Pulmonary artery endothelial cell (primary cell): Measurements from ENCODE around the gene RAB18. TPM values are rescaled to one million over a fixed set of nuclear protein-coding genes. Genes with fewer than 3 reads are reported as not detected.
"Not testable (repeated sequence)": the region's sequence is repeated elsewhere in the genome, so short reads cannot be mapped to it uniquely, and the experiment has no call there.

Source experiments
- DNase-seq: peaks from one replicate; pipeline ENCODE4 v3.0.0-alpha.2; 2011; ENCODE audit warnings: low read depth, low spot score
- total RNA-seq: library from RNA; depleted of rRNA; stranded (reverse); fragments of >200 nt; gene quantifications from 2 replicates; pipeline ENCODE4 v1.2.3, GENCODE V29; 2014

The RAB18 gene
- total RNA-seq, 1 donor from 2014 or later = 42.1 TPM

DNA sequence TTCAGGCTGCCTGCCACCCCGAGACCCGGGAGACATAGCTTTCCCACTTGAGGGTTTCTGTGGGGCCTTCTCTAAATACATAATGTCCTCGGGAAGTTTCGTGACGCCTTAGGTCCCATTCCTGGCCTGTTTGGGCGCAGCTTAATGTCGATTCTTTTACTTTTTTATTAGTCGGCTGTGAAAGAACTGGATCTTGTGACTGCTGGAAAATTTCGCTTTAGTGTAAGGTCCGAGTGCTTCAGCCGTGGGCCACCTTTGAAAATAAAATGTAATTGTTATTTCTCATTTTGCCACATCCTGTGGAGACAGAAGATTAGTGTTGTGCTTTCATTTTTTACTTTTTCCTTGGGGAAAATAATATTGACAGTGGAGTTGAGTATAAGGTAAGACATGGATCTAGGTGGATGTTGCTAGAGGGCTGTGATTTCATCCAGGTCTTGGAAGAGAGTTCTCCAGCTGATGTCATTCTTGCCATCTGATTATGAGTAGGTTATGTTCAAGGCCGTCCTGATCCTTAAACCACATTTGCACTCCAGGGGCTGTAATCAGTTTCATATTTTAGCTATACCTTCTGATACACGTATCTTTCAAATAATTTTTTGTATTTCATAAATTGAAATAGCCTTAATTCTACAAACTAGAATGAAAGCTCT lies 830 bp downstream of the RAB18 start:
- no peak for DNase-seq

DNA sequence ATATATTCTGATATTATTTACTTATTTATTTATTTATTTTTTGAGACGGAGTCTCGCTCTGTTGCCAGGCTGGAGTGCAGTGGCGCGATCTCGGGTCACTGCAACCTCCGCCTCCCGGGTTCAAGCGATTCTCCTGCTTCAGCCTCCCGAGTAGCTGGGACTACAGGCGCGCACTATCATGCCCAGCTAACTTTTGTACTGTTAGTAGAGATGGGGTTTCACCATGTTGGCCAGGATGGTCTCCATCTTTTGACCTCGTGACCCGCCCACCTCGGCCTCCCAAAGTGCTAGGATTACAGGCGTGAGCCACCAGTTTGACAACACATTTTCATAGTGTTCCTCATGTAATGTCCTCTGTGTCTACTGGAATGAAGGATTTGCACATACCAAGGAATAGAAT lies 1.4 kb downstream of the RAB18 start:
- DNase-seq = not testable (repeated sequence)

DNA sequence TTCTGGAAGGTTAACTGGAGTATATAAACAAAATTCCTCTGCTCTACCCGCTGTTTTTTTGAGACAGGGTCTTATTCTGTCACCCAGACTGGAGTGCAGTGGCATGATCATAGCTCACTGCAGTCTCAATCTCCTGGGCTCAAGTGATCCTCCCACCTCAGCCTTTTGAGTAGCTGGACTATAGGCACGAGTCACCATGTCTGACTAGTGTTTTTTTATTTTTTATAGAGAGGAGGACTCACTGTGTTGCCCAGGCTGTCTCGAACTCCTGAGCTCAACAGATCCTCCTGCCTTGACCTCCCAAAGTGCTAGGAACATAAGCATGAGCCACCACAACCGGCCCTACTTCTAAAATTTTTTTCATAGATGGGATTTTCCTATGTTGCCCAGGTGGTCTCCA lies 2.2 kb downstream of the RAB18 start:
- no peak for DNase-seq

DNA sequence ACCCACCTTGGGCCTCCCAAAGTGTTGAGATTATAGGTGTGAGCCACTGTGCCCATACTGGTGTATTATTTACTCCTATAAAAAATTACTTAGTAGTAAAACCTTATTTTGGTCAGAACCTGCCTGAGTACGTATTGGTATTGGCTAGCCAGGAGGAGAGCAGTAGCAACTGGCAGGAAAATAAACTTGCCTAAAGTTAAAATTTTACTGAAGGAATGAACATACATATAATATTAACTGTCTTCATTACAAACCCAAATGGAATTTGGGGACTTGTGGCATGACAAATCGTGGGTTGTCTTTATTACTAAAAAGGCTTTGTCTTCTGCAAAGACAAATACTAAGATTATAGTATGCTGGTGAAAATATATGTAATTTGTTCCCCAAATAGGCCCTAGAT lies 8.4 kb downstream of the RAB18 start:
- DNase-seq = no peak

DNA sequence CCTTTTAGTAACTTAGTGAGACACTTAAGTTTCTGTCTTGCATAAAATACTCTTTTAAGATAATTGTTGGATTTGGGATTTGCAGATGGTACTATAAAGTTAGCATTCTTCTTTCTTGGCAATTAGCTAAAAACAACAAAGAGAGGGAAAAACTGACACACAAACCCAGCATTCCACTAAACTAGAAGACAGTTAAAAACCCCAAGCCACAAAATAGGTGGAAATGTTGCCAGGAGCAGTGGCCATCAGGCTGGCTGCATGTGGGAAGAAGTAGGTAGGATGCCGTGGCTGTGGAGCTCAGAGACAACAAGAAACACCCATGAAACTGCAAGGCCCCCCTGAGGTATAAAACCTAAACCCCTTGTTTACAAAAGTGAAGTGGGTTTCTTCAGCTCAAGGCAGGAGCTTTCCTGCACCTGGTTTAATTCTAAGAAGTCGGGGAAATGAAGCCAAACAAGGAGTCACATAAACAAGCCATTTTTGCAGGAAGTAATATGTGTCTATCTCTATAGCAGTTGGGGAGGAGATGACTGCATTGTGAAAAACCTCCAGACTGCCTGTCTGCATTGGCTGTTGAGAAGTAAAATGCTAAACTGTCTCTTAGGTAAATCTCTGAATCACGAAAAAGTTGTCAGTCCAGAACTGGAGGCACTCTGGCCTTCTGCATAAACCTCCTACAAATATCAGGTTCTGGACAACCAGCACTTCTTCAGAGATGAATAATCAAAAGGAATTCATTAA lies 9.5 kb downstream of the RAB18 start:
- DNase-seq = no peak

DNA sequence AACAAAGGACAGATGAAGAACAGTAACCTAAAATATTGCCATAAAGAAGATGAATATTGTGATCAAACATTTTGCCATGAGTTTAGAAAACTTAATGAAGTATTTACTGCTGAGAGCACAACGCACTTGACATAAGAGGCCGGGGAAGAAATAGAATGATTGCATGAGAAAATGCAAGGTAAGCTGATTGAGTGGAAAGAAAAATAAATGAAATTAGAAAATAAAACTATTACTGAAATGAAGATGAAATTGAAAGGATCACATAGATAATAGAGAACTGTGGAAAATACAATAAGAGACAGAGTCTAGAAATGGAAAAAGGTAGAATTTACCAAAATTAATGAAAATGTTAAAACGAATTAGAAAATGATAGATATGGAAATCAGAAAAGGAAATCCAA lies 10.1 kb downstream of the RAB18 start:
- no peak for DNase-seq

DNA sequence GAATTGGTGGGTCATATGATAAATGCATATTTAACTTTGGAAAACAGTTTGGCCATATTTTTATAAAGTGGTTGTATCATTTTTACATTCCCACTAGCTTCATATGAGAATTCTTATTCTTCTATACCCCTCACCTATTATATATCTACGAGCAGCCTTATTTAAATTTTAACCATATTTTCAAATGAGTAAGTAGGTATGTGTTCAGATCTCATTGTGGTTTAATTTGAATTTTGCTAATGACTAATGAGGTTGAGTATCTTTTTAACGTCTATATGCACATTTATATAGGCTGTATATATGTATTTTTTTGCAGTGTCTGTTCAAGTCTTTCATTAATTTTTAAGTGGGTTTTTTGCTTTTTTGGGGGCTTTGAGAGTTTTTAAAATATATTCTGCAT lies 14.2 kb downstream of the RAB18 start:
- DNase-seq = no peak

DNA sequence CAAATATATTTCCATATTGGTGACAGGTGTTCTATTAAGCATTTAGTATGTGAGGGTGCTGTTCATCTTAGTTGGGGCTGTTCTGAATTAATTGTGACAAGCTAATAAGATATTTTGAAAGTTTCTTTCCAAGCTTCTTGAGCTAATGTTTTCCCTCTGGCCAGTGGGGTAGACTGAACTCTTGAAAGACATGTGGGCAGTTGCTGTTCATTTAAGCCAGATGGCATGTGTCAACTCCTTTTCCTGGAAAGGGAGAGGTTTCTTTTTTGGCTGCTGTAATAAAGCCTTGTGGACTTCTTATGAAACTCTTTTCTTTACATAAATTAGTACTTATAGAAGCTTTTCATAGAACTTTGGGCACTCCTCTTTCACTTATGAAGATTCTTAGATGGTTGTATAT lies 21.7 kb downstream of the RAB18 start:
- DNase-seq = no peak

DNA sequence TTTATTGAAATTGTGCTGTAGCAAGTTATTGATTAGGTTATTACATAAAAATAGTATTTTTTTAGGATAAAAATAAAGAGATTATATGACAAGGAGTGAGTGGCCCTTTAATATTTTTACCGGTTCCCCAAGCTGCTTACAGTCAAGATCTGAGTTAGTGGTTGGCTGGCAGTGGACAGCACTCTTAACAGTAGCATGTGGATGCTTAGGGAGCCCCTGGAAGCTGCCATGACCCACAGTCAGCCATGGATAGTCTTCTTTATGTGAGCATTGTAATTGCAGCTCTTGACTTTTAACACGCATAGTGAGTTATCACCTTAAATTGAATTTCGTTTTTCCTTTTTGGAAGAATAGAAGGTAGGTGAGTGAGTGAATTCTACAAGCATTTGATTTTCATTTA lies 22.1 kb downstream of the RAB18 start:
- DNase-seq = no peak

DNA sequence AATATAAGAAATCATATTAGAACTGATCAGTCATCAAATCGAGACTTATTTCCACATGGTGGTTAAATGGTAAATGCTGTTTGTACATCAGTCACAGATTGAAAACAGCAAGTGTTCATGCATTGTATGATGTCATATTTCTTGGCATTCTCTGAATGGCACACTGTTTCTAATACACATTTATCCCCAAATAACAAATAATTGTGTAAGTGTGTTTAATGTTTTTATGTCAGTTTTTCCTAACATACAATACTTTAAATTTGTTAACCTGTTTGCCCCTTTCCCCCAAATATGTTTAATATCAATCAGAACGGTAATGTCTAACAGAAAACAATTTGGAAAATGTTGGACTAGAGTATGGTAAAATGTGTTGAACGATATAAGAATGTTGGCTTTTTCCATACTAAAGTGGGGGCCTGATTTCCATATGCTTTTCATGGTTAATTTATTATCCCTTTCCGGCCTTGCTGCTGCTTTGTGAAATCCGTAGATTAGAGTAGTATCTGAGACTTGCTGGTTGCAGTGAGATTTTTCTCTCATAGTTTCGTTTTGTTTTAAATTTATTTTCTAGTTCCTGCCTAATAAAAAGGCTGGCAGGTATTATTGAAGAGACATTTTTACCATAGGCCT lies 23.7 kb downstream of the RAB18 start:
- DNase-seq = no peak

DNA sequence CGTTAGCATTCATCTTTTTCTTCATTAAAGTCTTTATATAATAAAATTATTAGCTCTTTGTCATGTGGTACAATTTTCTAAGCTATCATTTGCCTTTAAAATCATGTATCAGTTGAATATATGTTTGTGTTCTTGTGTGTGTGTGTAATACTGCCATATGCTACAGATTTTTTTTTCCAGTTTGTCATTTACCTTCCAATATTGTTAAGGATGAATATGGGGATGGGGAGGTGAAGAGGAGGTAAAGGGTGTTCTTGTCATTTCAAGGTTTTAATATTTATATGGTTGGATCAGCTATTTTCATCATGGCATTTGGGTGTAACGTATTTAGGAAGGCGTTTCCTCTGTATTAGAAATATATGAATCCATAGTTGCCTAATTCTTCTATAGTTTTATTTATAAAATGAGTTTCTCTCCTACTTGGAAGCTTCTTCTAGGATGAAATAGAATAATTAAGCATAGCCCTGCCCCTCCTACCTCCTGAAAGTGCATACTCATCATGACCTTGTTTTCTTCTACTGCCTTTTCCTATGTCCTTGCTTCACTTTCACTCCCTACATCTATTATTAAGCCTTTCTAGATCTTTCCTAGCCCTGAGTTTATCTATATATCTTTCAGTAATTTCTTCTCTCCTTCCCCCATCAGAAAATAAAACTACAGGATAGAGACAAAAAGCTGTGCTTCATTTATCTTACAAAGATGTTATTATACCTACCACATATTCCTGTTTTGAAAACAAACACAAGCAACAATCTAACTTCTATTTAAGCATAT lies 25.1 kb downstream of the RAB18 start:
- DNase-seq = no peak

DNA sequence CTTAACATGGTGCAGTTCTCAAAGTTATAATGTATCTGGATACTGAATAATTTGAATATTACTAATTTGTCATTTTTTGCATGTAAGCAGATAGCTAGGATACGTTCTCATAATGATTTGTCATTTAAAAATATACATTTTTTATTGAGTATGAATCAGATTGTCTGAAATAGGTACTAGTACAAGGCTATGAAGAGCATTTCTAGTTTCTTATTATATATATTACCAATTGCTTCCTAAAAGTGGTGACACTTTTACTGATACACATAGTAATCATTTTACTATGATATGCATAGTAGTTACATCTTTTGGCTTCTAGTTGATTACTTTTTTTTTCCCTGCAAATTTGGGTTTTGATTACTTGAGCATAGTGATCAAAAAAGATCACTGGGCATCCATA lies 26.4 kb downstream of the RAB18 start:
- no peak for DNase-seq

DNA sequence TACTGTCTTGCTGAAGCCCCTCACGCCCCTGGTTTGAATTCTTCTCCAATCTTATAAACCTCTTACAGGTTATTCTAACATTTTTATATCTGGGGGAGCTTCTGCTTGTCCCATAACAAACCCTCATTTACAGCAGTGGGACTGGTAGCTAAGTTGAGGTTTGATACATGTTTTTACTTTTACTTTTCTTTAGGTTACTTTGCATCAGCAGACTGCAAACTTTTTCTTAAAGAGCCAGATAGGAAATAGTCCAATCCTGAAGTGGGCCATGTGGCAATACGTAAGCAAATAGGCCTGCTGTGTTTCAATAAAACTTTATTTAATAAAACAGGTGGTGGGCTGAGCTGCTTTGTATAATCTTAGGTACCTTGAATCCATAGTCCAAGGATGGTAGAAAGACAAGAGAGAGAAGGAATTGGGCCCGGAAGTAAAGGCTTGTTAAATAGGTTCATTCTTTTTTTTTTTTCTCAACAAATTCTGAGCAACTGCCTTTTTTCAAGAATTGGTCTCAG lies 27.3 kb downstream of the RAB18 start:
- no peak for DNase-seq

DNA sequence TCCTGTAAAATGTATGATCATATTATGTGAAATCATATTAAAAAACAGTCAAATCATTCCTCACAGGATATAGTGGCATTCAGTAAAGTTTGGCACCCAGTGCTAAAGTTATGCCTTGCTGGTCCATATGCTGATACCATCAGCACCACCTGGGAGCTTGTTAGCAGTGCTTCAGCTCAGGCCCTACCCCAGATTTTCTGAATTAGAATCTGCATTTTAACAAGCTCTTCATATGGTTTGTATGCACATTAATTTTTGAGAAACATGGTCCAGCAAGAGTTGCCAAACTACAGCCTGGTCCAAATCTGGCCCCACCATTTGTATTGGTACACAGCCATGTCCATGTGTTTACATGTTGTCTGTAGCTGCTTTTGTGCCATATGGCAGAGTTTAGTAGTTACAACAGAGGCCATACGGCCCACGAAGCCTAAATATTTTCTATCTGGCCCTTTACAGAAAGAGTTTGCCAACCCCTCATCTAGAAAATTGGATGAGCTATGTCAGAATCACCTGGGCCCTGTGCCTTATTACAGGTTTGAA lies 30.1 kb downstream of the RAB18 start:
- no peak for DNase-seq

DNA sequence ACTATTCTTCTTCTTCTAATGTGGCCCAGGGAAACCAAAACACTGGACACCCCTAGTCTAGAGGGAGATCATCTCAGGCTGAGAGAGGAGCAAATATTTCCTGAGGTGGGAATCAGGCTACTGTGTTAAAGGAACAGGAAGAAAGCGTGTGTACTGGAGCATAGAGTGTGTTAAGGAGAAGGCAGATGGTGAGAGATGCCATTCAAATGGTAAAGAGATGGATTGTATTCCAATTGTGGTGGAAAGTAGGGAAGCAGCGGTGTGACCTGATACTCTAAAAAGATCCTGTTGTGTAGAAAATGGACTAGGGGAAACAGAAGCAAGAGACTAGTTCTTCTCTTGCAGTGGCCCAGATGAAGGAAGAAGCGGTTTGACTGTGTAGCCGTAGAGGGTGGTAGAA lies 31.2 kb downstream of the RAB18 start:
- no peak for DNase-seq

DNA sequence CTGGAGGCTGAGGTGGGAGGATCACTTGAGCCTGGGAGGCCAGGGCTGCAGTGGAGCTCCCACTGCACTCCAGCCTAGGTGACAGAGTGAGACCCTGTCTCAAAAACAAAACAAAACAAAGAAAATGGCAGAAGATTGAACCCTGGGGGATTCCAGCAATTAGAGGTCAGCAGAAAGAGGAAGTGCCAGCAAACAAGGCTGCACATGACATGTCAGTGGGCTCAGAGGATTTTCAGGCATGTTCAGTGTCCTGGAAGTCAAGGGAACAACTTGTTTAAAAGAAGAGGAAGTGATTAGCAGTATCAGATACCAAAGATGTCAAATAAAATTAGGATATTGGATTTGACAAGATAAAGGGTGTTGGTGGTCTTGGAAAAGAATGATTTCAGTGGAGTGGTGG lies 32.3 kb downstream of the RAB18 start:
- DNase-seq = no peak

DNA sequence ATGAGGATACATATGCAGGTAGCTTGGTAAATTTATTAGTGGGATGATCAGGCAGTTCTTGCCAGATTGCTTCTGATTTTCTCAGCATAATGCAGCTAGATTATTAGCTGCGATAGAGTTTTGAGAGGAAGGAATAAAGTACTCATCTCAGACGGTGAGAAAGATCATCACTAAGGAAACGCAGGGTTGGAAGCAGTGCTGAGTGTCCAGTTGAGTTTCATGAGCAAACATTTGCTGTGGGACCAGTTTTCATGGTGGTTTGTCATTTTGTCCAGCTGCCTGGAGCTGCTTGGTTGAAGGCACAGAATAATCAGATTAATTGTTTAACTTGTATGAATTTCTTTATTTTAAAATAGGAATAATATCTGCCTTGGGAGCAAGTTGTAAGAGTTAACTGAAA lies 33.1 kb downstream of the RAB18 start:
- no peak for DNase-seq

DNA sequence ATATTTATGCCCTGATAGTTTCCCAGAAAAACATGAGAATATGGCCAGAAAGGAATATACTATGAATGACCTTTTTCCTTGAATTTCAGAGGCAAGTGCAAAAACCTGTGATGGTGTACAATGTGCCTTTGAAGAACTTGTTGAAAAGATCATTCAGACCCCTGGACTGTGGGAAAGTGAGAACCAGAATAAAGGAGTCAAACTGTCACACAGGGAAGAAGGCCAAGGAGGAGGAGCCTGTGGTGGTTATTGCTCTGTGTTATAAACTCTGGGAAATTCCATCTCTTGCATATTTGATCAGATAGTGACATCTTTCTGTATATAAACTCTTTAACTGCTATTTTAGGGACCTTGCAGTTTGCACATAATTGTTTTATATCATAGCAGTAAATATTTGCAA lies 33.7 kb downstream of the RAB18 start:
- no peak for DNase-seq

DNA sequence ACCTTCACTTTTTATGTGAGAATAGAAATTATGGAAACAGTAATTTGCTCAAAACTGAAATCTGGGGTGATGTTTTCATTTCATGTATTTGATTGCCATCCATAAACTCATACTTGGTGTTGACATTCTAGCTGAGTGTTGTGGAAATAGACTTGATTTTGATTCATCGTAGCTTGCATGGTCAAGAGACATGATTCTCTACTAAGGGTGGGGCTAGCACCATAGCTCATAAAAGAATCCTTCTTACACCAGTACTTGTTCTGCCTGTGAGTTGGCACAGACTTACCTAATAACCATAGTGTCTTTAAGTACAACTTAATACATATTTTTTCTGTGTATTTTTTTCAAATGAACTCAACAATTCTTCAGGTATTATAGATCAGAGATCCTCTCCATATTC lies 36.6 kb downstream of the RAB18 start:
- DNase-seq = no peak

DNA sequence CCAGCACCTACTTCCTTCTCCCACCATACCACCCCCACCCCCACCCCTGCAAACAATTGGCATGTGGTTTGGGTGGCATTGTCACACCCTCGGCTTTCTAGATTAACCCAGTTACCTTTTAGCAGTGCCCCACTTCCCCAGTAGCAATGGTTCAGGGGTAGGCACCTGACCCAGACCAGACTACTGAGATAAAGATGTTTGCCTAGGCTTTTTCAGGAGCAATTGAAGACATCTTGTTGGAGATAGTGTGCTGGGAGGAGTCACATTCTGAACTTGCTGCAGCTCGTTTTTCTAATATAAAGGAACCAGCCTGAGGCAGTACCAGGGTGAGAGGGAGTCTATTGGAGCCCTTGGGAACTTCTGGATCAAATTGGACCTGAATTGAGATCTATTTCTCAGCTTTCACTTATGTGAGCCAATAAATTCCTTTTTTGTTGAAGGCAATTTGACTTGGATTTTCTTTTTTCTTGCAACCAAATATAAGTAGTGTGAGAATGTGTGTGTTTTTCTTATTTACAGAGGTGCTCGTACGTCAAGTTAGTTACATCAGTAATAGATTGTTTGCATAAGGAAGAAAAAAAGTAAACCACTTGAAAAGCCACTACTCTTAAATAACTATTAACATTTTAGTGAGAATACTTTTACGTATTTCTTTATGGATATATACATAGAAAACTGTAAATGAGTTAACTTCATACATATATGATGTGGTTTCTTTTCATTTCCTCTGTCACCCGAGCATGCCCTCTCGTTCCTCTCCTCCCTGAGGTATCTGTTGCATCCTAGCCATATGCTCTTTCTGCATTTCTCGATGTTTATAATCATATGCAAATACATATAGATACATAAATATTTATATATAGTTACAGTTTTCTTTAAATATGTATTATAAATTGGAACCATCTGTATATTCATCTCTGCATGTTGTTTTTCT lies 38.0 kb downstream of the RAB18 start:
- no peak for DNase-seq

DNA sequence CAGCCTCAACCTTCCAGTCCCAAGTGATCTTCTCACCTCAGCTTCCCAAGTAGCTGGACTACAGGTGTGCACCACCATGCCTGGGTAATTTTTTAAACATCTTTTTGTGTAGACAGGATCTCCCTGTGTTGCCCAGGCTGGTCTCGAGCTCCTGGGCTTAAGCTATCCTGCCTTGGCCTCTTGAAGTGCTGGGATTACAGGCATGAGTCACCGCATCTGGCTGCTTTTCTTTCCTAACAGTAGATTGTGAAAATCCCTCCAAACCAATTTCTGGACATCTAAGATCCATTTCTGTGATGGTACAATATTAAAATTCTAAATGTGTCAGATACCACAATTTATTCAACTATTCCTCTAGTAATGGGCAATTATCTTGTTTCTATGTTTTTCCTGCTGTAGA lies 38.7 kb downstream of the RAB18 start:
- DNase-seq = no peak
